Activated T-cell treated with anti-CD3 and anti-CD28 coated beads, Interleukin-2, amount 50 U/mL, for 48 hours (primary cell): ENCODE data around the gene UBE2O.

Experiments used
- DNase-seq, 2 experiments: peaks; one replicate each; pipeline ENCODE4 v3.0.0-alpha.2; 2020

Gene UBE2O

GRCh38 chr17:76437467-76438402, 15.2 kb downstream of the UBE2O start:
- no peak for DNase-seq

- DNase-seq, result no peak
These were observed 17.2 kb downstream of the UBE2O start for GRCh38 chr17:76435751-76436150.

GRCh38 chr17:76434870-76435269, 18.1 kb downstream of the UBE2O start:
- no peak for DNase-seq

GRCh38 chr17:76433693-76434092, 19.3 kb downstream of the UBE2O start:
- DNase-seq, result no peak

GRCh38 chr17:76432712-76433336, 20.1 kb downstream of the UBE2O start:
- DNase-seq, result no peak

GRCh38 chr17:76432004-76432403, 20.9 kb downstream of the UBE2O start:
- DNase-seq, result no peak

GRCh38 chr17:76431509-76431908, 21.4 kb downstream of the UBE2O start:
- no peak for DNase-seq

GRCh38 chr17:76428511-76428910, 24.4 kb downstream of the UBE2O start:
- no peak for DNase-seq

- no peak for DNase-seq
These were observed 25.3 kb downstream of the UBE2O start for GRCh38 chr17:76427501-76428231.

GRCh38 chr17:76426853-76427252, 26.1 kb downstream of the UBE2O start:
- DNase-seq, result no peak

GRCh38 chr17:76422860-76423259, 30.1 kb downstream of the UBE2O start:
- no peak for DNase-seq

GRCh38 chr17:76422406-76422805, 30.5 kb downstream of the UBE2O start:
- no peak for DNase-seq

GRCh38 chr17:76421044-76421407, 31.9 kb downstream of the UBE2O start:
- no peak for DNase-seq

GRCh38 chr17:76420356-76421043, 32.5 kb downstream of the UBE2O start:
- DNase-seq, result no peak

- no peak for DNase-seq
These were observed 33.2 kb downstream of the UBE2O start for GRCh38 chr17:76419576-76420260.

- no peak for DNase-seq
These were observed 35.3 kb downstream of the UBE2O start for GRCh38 chr17:76417499-76418143.

- no peak for DNase-seq
These were observed 36.1 kb downstream of the UBE2O start for GRCh38 chr17:76416899-76417298.

GRCh38 chr17:76416457-76416856, 36.5 kb downstream of the UBE2O start:
- DNase-seq, result no peak

GRCh38 chr17:76415786-76416185, 37.2 kb downstream of the UBE2O start:
- no peak for DNase-seq

- no peak for DNase-seq
These were observed 38.3 kb downstream of the UBE2O start for GRCh38 chr17:76414334-76415295.

- no peak for DNase-seq
These were observed 41.7 kb downstream of the UBE2O start for GRCh38 chr17:76411247-76411646.
